HPDE6-E6E7 (cell line): Measurements from ENCODE around the gene ARHGEF39.

Source experiments
- DNase-seq: peaks from one replicate; pipeline ENCODE4 v3.0.0; 2011; ENCODE audit warnings: missing footprints; ENCODE audit errors: extremely low spot score

ARHGEF39 gene

GRCh38 chr9:35675204-35675603, 10.2 kb upstream of the ARHGEF39 start:
- no peak for DNase-seq

- DNase-seq = no peak
Measured at GRCh38 chr9:35674025-35674361, 9.0 kb upstream of the ARHGEF39 start.

DNA sequence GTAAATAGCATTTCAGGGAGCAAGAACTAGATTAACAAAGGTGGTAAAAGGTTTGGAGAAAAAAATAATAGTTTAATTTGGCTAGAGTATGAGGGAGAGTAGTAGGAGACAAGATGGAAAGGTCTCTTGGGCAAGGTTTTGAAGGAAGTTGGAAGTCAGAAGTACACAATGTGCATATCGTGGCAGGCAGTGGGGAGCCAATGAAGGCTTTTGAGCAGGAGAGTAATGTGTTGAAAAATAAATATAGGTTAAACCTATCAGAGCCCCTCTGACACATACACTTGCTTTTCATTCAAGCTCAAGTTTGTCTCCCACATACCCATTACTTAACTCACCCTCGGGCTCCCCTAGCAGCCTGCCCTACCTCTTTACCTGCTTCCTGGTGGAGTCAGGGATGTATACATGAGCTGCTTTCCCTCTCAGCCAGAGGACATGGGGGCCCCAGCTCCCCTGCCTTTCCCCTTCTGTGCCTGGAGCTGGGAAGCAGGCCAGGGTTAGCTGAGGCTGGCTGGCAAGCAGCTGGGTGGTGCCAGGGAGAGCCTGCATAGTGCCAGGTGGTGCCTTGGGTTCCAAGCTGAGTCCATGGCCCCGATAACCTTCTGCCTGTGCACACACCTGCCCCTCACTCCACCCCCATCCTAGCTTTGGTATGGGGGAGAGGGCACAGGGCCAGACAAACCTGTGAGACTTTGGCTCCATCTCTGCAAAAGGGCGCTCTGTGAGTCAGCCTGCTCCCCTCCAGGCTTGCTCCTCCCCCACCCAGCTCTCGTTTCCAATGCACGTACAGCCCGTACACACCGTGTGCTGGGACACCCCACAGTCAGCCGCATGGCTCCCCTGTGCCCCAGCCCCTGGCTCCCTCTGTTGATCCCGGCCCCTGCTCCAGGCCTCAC, 8.4 kb upstream of the ARHGEF39 start, which contains the start of gene CA9:
CA9 (plus strand) TSS at position 797 of the 893 bp plus-strand sequence; CDS start at position 829, 32 bp downstream.
- peak; percentile 54 for DNase-seq

- DNase-seq = peak; percentile 78
Measured at GRCh38 chr9:35669331-35670145, 4.5 kb upstream of the ARHGEF39 start.

DNA sequence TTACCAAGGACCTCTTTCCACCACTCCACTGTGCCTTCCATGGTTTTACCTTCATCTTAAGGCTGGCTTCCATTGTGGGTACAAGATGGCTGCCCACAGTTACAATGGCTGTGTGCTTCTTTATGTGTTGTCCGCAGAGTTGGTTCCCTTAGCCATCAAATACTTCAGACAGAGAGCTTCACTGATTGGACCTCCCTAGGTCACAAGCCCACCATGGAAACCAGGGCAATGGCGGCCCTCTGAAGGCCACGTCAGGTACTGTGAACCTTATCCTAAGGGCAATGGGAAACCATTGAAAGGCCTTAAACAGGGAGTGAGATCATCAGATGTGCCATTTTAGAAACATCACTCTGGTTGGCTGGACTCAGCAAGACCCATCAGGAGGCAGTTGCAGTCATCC, 2.9 kb upstream of the ARHGEF39 start:
- DNase-seq = no peak

- no peak for DNase-seq
Measured at GRCh38 chr9:35666549-35666948, 1.6 kb upstream of the ARHGEF39 start.

DNA sequence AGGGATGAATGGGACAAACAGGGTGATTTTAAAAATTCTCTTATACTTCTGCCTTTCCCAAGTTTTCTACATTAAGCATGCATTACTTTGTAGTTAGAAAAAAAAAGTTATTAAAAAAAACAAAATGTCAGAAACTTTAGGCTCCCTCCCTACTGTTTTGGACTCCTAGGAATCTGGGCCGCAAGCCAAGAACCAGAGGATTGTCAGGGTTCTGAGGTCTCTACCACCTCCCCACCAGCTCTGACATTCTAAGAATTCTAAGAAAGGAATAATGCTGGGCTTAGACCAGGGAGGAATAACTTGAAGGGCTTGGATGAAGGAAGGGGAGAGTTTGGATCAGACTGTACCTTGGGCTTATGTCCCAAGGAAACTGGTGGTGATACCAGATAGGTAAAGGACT, 1.1 kb upstream of the ARHGEF39 start:
- no peak for DNase-seq

- no peak for DNase-seq
Measured at GRCh38 chr9:35665471-35665818, 450 bp upstream of the ARHGEF39 start.

- no peak for DNase-seq
Measured at GRCh38 chr9:35662437-35662836, 2.6 kb downstream of the ARHGEF39 start.

DNA sequence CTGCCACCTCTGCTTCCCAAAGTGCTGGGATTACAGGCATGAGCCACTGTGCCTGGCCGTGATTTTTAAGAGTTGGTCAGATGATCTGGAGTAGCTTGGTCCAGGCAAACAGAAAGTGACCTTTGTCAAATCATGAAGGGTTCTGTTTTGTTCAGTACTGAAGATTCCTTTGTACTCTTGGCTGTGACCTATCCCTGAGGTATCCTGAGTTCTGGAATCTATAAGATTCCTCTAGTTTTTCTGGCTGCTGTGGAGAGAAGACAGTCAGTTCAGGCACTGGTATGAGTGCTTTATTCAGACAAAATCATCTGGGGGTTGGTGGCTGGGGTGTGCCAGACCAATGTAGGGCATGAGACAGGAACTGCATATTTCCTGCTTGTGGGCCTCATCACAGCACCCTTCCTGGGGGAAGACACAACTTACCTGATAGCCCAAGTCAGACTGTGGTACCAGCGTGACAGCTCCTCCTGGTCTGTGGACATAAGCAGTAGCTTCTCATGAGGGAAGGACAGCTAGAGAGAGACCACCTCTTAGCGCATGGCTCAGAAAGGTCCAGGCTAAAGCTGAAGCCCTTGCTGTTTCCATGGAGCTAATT, 3.1 kb downstream of the ARHGEF39 start:
- DNase-seq = no peak

- no peak for DNase-seq
Measured at GRCh38 chr9:35660966-35661415, 4.0 kb downstream of the ARHGEF39 start.

DNA sequence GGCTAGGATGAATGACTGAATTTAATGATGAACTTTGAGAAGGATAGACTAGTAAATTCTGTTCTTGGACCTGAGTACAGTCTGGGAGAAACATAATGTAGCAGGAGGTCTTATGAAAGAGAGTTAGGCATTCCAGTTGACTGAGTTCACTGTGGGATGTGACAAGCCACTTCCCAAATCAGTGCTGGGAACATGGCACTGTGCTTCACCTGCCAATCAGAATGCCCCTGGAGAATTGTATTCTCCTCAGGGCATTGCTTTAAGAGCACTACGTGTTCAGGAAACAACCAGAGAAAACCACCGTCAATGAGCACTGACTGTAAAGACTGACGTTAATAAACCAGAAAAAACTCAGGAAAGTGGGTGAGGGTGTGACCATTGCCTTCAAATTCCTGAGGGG, 5.7 kb downstream of the ARHGEF39 start:
- no peak for DNase-seq

DNA sequence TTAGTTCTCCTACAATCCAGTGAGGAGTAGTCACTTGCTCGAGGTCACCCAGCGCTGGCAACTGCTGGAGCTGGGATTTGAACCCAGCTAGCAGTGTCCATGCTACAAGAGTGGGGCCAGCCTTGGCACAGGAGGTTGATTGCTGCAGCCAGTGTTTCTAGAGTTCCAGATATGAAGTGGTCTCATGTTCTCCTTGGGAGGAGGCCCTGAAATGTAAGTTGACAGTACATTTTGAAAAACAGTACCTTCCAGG, 6.1 kb downstream of the ARHGEF39 start:
- no peak for DNase-seq

- DNase-seq = peak; percentile 80
Measured at GRCh38 chr9:35658137-35658967, 6.6 kb downstream of the ARHGEF39 start, which contains the start of gene CCDC107. Gene CCDC107, plus strand, starts transcription at chr9:35658292. Its CDS starts 88 bp downstream, at chr9:35658380.

DNA sequence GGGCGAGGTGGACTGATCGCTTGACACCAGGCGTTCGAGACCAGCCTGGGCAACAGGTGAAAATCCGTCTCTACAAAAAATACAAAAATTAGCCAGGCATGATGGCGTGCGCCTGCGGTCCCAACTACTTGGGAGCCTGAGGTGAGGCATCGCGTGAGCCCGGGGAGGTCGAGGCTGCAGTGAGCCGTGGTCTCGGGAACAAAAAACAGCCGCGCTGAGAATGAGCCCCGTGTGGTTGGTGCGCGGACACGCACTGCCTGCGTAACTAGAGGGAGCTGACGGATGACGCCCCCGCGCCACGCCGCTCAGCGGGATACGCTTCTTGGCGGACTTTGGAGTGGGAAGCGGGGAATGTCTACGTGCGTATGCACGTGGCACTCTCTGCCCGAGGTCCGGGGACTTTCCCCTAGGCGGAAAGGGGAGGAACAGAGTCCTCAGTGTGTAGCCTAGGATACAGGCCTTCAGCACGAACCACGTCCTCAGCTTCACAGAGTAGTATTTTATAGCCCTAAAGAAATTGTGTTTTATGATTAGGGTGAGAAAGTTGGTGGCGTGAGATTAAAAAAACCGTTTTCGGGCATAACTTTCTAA, 7.4 kb downstream of the ARHGEF39 start, which contains the start of gene RMRP:
RMRP (minus strand) TSS at position 474 of the 591 bp plus-strand sequence.
- peak; percentile 99 for DNase-seq

- DNase-seq = no peak
Measured at GRCh38 chr9:35656831-35657545, 8.0 kb downstream of the ARHGEF39 start.

GRCh38 chr9:35656348-35656747, 8.6 kb downstream of the ARHGEF39 start:
- DNase-seq = no peak

GRCh38 chr9:35653611-35654010, 11.4 kb downstream of the ARHGEF39 start:
- DNase-seq = no peak

DNA sequence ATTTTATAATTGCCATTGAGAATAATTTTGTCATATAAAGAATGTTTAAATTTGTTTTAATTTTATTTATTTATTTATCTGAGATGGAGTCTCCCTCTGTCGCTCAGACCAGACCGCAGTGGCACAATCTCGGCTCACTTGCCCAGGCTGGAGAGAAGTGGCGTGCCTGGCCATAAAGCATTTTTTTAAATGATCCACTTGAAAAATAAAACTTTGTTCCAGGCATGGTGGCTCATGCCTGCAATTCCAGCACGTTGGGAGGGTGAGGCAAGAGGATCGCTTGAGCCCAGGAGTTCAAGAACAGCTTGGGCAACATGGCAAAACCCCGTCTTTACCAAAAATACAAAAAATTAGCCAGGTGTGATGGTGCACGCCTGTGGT, 12.2 kb downstream of the ARHGEF39 start:
- DNase-seq = no peak

DNA sequence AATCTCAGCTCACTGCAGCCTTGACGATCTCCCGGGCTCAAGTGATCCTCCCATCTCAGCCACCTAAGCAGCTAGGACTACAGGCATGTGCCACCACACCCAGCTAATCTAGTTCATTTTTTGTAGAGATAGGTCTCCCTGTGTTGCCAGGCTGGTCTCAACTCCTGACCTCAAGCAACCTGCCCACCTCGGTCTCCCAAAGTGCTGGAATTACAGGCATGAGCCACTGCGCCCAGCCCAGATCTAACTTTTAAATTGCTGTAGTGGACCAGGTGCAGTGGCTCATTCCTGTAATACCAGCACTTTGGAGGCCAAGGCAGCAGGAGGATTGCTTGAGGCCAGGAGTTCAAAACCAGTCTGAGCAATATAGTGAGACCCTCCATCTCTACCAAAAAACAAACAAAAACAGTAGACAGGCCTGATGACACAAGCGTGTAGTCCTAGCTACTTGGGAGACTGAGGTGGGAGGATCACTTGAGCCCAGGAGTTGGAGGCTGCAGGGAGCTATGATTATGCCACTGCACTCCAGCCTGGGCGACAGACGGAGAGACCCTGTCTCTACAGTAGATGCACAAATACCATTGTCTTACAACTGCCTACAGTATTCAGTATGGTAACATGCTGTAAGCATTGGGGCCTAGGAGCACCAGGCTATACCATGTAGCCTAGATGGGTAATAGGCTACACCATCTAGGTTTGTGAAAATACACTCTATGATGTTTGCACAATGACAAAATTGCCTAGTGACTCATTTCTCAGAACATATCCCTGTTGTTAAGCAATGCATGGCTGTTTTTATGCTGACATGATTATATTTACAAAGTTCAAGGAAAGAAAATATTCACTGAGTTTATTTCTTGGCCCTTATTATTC, 12.8 kb downstream of the ARHGEF39 start:
- no peak for DNase-seq
